WERI-Rb-1 (cell line): ENCODE data around the gene EEF1AKMT2.
"Not testable (repeated sequence)": the region's sequence is repeated elsewhere in the genome, so short reads cannot be mapped to it uniquely, and the experiment has no call there.

Experiments used
- DNase-seq: peaks from one replicate; pipeline ENCODE4 v3.0.0-alpha.2; 2020
- H3K27ac ChIP-seq: fragments of 250-450 bp; sonication (Bioruptor Pico); 2 replicates; pipeline ENCODE4 v1.5.1; 2020; ENCODE audit warnings: mild to moderate bottlenecking, moderate library complexity
- H3K27me3 ChIP-seq: fragments of 250-450 bp; sonication (Bioruptor Pico); 2 replicates; pipeline ENCODE4 v1.5.1; 2021; ENCODE audit warnings: mild to moderate bottlenecking, low read depth, moderate library complexity; ENCODE audit not compliant: insufficient read depth, severe bottlenecking
- H3K36me3 ChIP-seq: fragments of 250-450 bp; sonication (Bioruptor Pico); 2 replicates; pipeline ENCODE4 v1.5.1; 2020; ENCODE audit warnings: mild to moderate bottlenecking, moderate library complexity
- H3K4me3 ChIP-seq: 2 replicates; pipeline ENCODE4 v1.5.1; 2011; ENCODE audit warnings: low read depth, mild to moderate bottlenecking, control low read depth, low read length
- H3K9me3 ChIP-seq: fragments of 250-450 bp; sonication (Bioruptor Pico); 2 replicates; pipeline ENCODE4 v1.5.1; 2021; ENCODE audit warnings: mild to moderate bottlenecking, moderate library complexity; ENCODE audit not compliant: severe bottlenecking
- TF ChIP-seq, protein P1 (sequence below): IDR thresholded peaks from 2 replicates; pipeline ENCODE4 v1.5.1; 2011; ENCODE audit warnings: low read depth, mild to moderate bottlenecking, control low read depth, inconsistent platforms, low read length

Gene EEF1AKMT2

GRCh38 chr10:124754227-124754626 lies 37.5 kb downstream of the EEF1AKMT2 start:
- Histone ChIP-seq H3K27me3 (no peaks in the 10 kb centered on the region), H3K9me3 (no peaks in the 10 kb centered on the region), H3K4me3 (no peak overlapping the region), H3K27ac (no peak overlapping the region), H3K36me3 (peaks cover 25% of the 10 kb centered on the region)
- TF ChIP-seq, protein P1, sequence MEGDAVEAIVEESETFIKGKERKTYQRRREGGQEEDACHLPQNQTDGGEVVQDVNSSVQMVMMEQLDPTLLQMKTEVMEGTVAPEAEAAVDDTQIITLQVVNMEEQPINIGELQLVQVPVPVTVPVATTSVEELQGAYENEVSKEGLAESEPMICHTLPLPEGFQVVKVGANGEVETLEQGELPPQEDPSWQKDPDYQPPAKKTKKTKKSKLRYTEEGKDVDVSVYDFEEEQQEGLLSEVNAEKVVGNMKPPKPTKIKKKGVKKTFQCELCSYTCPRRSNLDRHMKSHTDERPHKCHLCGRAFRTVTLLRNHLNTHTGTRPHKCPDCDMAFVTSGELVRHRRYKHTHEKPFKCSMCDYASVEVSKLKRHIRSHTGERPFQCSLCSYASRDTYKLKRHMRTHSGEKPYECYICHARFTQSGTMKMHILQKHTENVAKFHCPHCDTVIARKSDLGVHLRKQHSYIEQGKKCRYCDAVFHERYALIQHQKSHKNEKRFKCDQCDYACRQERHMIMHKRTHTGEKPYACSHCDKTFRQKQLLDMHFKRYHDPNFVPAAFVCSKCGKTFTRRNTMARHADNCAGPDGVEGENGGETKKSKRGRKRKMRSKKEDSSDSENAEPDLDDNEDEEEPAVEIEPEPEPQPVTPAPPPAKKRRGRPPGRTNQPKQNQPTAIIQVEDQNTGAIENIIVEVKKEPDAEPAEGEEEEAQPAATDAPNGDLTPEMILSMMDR, result no peak
- no peak for DNase-seq

DNA sequence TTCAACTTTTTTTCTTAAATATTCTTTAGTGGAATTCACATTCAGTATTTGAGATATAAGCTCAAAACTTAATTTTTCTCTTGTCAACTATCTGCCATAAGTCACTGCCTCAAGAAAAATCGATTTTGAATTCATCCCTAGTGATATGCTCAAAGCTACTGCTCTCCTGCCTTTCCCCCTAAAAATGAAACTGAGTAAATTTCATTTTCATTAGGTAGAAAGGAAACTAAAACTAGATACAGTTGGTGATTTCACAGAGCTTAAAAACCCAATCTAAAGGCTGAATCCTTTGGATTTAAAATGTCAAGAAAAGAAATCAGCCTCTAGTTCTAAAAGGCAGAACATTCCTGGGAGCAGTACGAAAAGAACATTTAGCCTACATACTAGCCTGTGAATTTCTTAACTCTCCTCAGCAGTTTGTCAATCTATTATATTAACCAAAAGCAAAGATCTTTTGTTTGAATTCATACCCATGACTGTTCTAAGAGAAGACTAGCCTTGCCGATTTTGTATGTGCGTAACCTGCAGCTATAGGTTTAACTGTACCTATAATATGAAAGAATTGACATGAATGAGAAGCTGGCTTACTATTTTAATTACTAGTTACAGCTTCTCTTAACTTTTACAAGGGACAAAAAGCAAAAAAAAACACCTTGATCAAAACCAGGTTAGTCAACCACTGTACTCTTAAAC lies 42.6 kb downstream of the EEF1AKMT2 start:
- Histone ChIP-seq H3K9me3 (no peaks in the 10 kb centered on the region), H3K36me3 (peaks cover 12% of the 10 kb centered on the region), H3K4me3 (no peak overlapping the region), H3K27me3 (no peaks in the 10 kb centered on the region), H3K27ac (no peak overlapping the region)
- no peak for DNase-seq
- TF ChIP-seq, protein P1, result no peak

DNA sequence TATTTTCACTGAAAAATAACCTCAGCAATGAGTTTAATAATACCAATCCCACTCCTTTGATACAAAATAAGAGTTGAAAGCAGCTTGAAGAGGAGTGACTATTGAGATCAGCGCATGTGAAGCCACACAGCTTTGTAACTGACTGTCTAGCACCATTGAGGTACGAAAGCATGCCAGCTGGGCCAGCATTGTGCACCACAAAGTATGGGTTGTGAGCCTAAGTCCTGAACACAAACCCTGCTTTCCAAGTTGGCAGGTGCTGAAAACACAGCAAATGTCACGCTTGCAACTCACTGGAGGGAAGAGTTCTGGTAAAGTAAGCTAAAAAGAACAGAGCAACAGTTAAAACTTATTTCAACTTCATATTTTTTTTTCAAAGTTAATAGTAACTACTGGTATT lies 43.5 kb downstream of the EEF1AKMT2 start:
- TF ChIP-seq, protein P1, result no peak
- H3K4me3 ChIP-seq, result no peak overlapping the region

DNA sequence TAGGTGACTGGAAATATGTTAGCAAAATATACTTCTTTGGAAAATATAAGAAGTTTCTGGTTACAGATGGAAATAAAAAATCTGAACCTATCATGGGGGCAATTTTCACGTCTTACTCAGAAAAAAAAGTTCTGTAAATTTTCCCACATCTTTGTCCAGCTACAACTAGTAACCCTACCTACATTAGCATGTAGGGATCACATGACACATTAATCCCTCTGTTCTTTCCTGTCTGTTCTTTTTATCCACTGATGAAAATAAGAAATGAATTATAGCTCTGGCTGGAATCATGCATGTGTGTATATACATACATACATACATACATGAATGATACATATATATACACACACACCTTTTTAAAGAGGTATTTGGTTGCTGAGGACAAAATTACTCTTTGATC lies 43.9 kb downstream of the EEF1AKMT2 start:
- H3K27me3 ChIP-seq, result no peaks in the 10 kb centered on the region
- TF ChIP-seq, protein P1, result no peak
- no peak overlapping the region for H3K4me3 ChIP-seq
- peaks cover 6% of the 10 kb centered on the region for H3K36me3 ChIP-seq
- no peak for DNase-seq
- H3K9me3 ChIP-seq, result no peaks in the 10 kb centered on the region
- no peak overlapping the region for H3K27ac ChIP-seq

More for the DNA sequence above, 43.5 kb downstream of the EEF1AKMT2 start:
- no peak overlapping the region for H3K27ac ChIP-seq
- DNase-seq, result no peak
- no peaks in the 10 kb centered on the region for H3K27me3 ChIP-seq
- no peaks in the 10 kb centered on the region for H3K9me3 ChIP-seq
- H3K36me3 ChIP-seq, result peaks cover 6% of the 10 kb centered on the region

DNA sequence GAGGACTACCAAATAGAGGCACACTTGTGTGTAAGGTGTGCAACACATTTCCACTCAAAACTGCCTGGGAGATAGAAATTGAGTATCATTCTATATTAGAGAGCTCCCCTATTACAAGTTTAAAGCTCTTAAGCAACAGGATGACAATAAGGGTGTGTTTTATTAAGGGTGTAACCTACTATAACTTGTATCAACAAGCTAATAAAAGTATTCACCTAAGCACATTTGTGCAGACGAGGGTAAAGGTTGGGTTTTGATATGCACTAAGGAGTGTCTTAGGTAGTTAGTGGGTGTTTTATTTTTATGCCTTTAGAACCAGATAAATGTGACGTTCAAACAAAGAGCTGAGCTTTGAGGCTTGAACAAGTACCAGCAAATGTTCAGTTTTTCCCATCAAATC lies 44.7 kb downstream of the EEF1AKMT2 start:
- DNase-seq, result no peak
- H3K4me3 ChIP-seq, result no peak overlapping the region
- TF ChIP-seq, protein P1, result no peak
- H3K27ac ChIP-seq, result no peak overlapping the region
- H3K27me3 ChIP-seq, result no peaks in the 10 kb centered on the region
- no peaks in the 10 kb centered on the region for H3K9me3 ChIP-seq
- peaks cover 6% of the 10 kb centered on the region for H3K36me3 ChIP-seq

- not testable (repeated sequence) for H3K36me3 ChIP-seq, H3K27me3 ChIP-seq, DNase-seq, H3K27ac ChIP-seq, H3K4me3 ChIP-seq, H3K9me3 ChIP-seq
These were observed 45.2 kb downstream of the EEF1AKMT2 start for GRCh38 chr10:124746447-124746846.
